IMR-90 (cell line): ENCODE results near the gene ADPGK. TPM values are rescaled to one million over a fixed set of nuclear protein-coding genes. Genes with fewer than 3 reads are reported as not detected.

Source experiments
- ATAC-seq: fragments of 200-7000 bp; cut with Tn5 transposase; 2 replicates; pipeline ENCODE4 v1.9.1; 2020; ENCODE audit warnings: low read depth, mild to moderate bottlenecking, moderate library complexity
- BruUV-seq: library from RNA; stranded (reverse); fragments of 400-500 nt; replicated peaks from 2 replicates; lab custom pipeline; 2021; lab: Mats Ljungman, UMichigan
- CTCF ChIA-PET: fragments of 300-600 bp; formaldehyde crosslinking; extraction: SDS; loops from one replicate; lab custom pipeline; 2021; ENCODE audit warnings: antibody characterized with exemption; lab: Yijun Ruan, JAX
- POLR2A ChIA-PET: fragments of 300-600 bp; sonication (Branson Sonifier 250); formaldehyde crosslinking; loops from one replicate; lab custom pipeline; 2022; ENCODE audit warnings: antibody characterized with exemption; ENCODE audit not compliant: unreplicated experiment; lab: Charles Lee
- DNase-seq: peaks from one replicate; pipeline ENCODE4 v3.0.0; 2013
- H2AFZ ChIP-seq: replicated peaks from 2 replicates; pipeline ENCODE3; 2013; ENCODE audit warnings: low read length, mild to moderate bottlenecking; ENCODE audit not compliant: poor library complexity
- H2AK5ac ChIP-seq: 2 replicates; pipeline ENCODE4 v1.6.1; 2013; ENCODE audit warnings: low read depth, low read length, inconsistent platforms
- H2AK9ac ChIP-seq: replicated peaks from 2 replicates; pipeline ENCODE3; 2013; ENCODE audit warnings: mild to moderate bottlenecking, low read depth, low read length, moderate library complexity; ENCODE audit not compliant: poor library complexity
- H2BK120ac ChIP-seq: 2 replicates; pipeline ENCODE4 v1.6.1; 2013; ENCODE audit warnings: low read depth, low read length, inconsistent platforms
- H2BK15ac ChIP-seq: 3 replicates; pipeline ENCODE4 v1.6.1; 2013; ENCODE audit warnings: low read depth, low read length, inconsistent platforms
- H2BK20ac ChIP-seq: 2 replicates; pipeline ENCODE4 v1.6.1; 2013; ENCODE audit warnings: low read depth, mild to moderate bottlenecking, inconsistent platforms, low read length, moderate library complexity
- H2BK5ac ChIP-seq: 2 replicates; pipeline ENCODE4 v1.6.1; 2013; ENCODE audit warnings: mild to moderate bottlenecking, low read depth, low read length, inconsistent platforms; ENCODE audit not compliant: poor library complexity, severe bottlenecking
- H3K14ac ChIP-seq: replicated peaks from 2 replicates; pipeline ENCODE4 v1.6.1; 2013; ENCODE audit warnings: low read depth, low read length, inconsistent platforms
- H3K18ac ChIP-seq: 2 replicates; pipeline ENCODE4 v1.6.1; 2013; ENCODE audit warnings: low read depth, low read length, control low read depth
- H3K23ac ChIP-seq: 2 replicates; pipeline ENCODE4 v1.6.1; 2013; ENCODE audit warnings: low read depth, low read length, inconsistent platforms
- H3K27ac ChIP-seq: 2 replicates; pipeline ENCODE4 v1.5.1; 2013; ENCODE audit warnings: mild to moderate bottlenecking, control low read depth, low read length; ENCODE audit not compliant: insufficient read depth
- H3K27me3 ChIP-seq: 2 replicates; pipeline ENCODE4 v1.6.1; 2013; ENCODE audit warnings: low read length; ENCODE audit not compliant: control insufficient read depth, insufficient read depth
- H3K36me3 ChIP-seq: 2 replicates; pipeline ENCODE4 v1.6.1; 2013; ENCODE audit warnings: low read length, mixed read lengths; ENCODE audit not compliant: control insufficient read depth, insufficient read depth
- H3K4ac ChIP-seq: 2 replicates; pipeline ENCODE4 v1.6.1; 2013; ENCODE audit warnings: low read depth, low read length, inconsistent platforms
- H3K4me1 ChIP-seq: 2 replicates; pipeline ENCODE4 v1.6.1; 2013; ENCODE audit warnings: low read length, mixed read lengths; ENCODE audit not compliant: control insufficient read depth, insufficient read depth
- H3K4me2 ChIP-seq: 2 replicates; pipeline ENCODE4 v1.6.1; 2013; ENCODE audit warnings: low read depth, mild to moderate bottlenecking, control low read depth, low read length, moderate library complexity
- H3K4me3 ChIP-seq: 2 replicates; pipeline ENCODE4 v1.5.1; 2013; ENCODE audit warnings: low read depth, mild to moderate bottlenecking, control low read depth, low read length, moderate library complexity; ENCODE audit not compliant: insufficient read depth
- H3K56ac ChIP-seq: 2 replicates; pipeline ENCODE4 v1.6.1; 2013; ENCODE audit warnings: low read length, inconsistent platforms; ENCODE audit not compliant: insufficient read depth; ENCODE audit errors: extremely low read depth
- H3K79me1 ChIP-seq, 2 experiments: 2 replicates each; pipeline ENCODE4 v1.6.1; 2013; ENCODE audit warnings: low read length in 2 of 2, inconsistent platforms in 1 of 2, low read depth in 1 of 2
- H3K9ac ChIP-seq: 2 replicates; pipeline ENCODE4 v1.6.1; 2013; ENCODE audit warnings: low read depth, low read length, control low read depth
- H3K9me1 ChIP-seq: 2 replicates; pipeline ENCODE4 v1.6.1; 2013; ENCODE audit warnings: low read length, inconsistent platforms; ENCODE audit not compliant: insufficient read depth
- H3K9me3 ChIP-seq: 2 replicates; pipeline ENCODE4 v1.6.1; 2013; ENCODE audit warnings: low read length; ENCODE audit not compliant: control insufficient read depth, insufficient read depth
- H4K20me1 ChIP-seq: 2 replicates; pipeline ENCODE4 v1.6.1; 2013; ENCODE audit warnings: low read length, inconsistent platforms; ENCODE audit not compliant: insufficient read depth
- H4K5ac ChIP-seq: 2 replicates; pipeline ENCODE4 v1.6.1; 2013; ENCODE audit warnings: mild to moderate bottlenecking, low read depth, low read length, control low read depth
- H4K8ac ChIP-seq, 2 experiments: 2 replicates each; pipeline ENCODE4 v1.6.1; 2013; ENCODE audit warnings: low read depth in 2 of 2, low read length in 2 of 2, control low read depth in 1 of 2, inconsistent platforms in 1 of 2
- H4K91ac ChIP-seq: 2 replicates; pipeline ENCODE4 v1.6.1; 2013; ENCODE audit warnings: low read depth, low read length, inconsistent platforms; ENCODE audit not compliant: insufficient read depth
- BHLHE40 ChIP-seq: fragments of 150-350 bp; IDR thresholded peaks from 2 replicates; pipeline ENCODE4 v1.6.1; 2016; ENCODE audit warnings: mild to moderate bottlenecking, low read depth, low read length
- CEBPB ChIP-seq: IDR thresholded peaks from 2 replicates; pipeline ENCODE4 v1.6.1; 2012; ENCODE audit warnings: low read depth, low read length, improper control_type of control experiment
- ELK1 ChIP-seq: fragments of 150-350 bp; IDR thresholded peaks from 2 replicates; pipeline ENCODE4 v1.6.1; 2016; ENCODE audit warnings: low read depth, mild to moderate bottlenecking, low read length, moderate library complexity, borderline replicate concordance
- FOS ChIP-seq: fragments of 150-350 bp; IDR thresholded peaks from 2 replicates; pipeline ENCODE4 v1.6.1; 2016; ENCODE audit warnings: low read depth, low read length
- NFE2L2 ChIP-seq: fragments of 150-350 bp; IDR thresholded peaks from 2 replicates; pipeline ENCODE4 v1.6.1; 2016; ENCODE audit warnings: low read depth, mild to moderate bottlenecking, low read length
- POLR2A ChIP-seq: IDR thresholded peaks from 2 replicates; pipeline ENCODE4 v1.6.1; 2012; ENCODE audit warnings: mild to moderate bottlenecking, low read depth, low read length
- RAD21 ChIP-seq: IDR thresholded peaks from 2 replicates; pipeline ENCODE4 v1.6.1; 2012; ENCODE audit warnings: low read length, improper control_type of control experiment
- RCOR1 ChIP-seq: IDR thresholded peaks from 2 replicates; pipeline ENCODE4 v1.6.1; 2012; ENCODE audit warnings: mild to moderate bottlenecking, low read length, improper control_type of control experiment; ENCODE audit not compliant: insufficient replicate concordance
- RFX5 ChIP-seq: IDR thresholded peaks from 2 replicates; pipeline ENCODE4 v1.8.0; 2012; ENCODE audit warnings: low read depth, mild to moderate bottlenecking, low read length, moderate library complexity
- SMC3 ChIP-seq: fragments of 150-350 bp; IDR thresholded peaks from 2 replicates; pipeline ENCODE4 v1.6.1; 2016; ENCODE audit warnings: low read depth, mild to moderate bottlenecking, antibody characterized with exemption, low read length, moderate library complexity
- WGBS, 2 experiments: methylation state at CpG; one replicate each; pipeline versions ENCODE4 v1.1.5 to v1.1.7; 2013; ENCODE audit warnings: missing lambda C conversion rate in 2 of 2; ENCODE audit not compliant: insufficient read length in 1 of 2; ENCODE audit errors: extremely low coverage in 2 of 2; 5-methylcytosine and 5-hydroxymethylcytosine counted together
- dilution Hi-C: fragments of 300-500 bp; cut with HindIII; formaldehyde crosslinking; loops from one replicate; pipeline ENCODE4 v1.14.3; 2018; ENCODE audit warnings: low sequenced_read_pairs; ENCODE audit not compliant: unreplicated experiment
- in situ Hi-C: fragments of 300-500 bp; cut with MboI; formaldehyde crosslinking; loops from 3 replicates; pipeline ENCODE4 v1.14.3; 2019; ENCODE audit warnings: low sequenced_read_pairs, inconsistent platforms, mixed read lengths
- intact Hi-C: fragments of 100-400 bp; cut with micrococcal nuclease; formaldehyde crosslinking; loops from 2 replicates; pipeline ENCODE4 v1.10.0; 2022
- polyA plus RNA-seq, 3 experiments: library from polyadenylated mRNA; depleted of rRNA; stranded (reverse); fragments of >200 nt; gene quantifications; 2 replicates each; pipeline ENCODE4 v1.2.3, GENCODE V29; 2012; ENCODE audit warnings: low replicate concordance in 1 of 3
- total RNA-seq: library from RNA; depleted of rRNA; stranded (reverse); fragments of >200 nt; gene quantifications from 2 replicates; pipeline ENCODE4 v1.2.3, GENCODE V29; 2012

ADPGK gene
- total and polyA plus RNA-seq, 2 of the 4 experiments (the other 2 are of a cell fraction), result 53.2 to 62.8 TPM

GRCh38 chr15:72792431-72792830 lies 8.9 kb upstream of the ADPGK start:
- Histone ChIP-seq H4K5ac (no peak overlapping the region), H2BK120ac (no peak overlapping the region), H3K36me3 (no peaks in the 10 kb centered on the region), H3K9ac (no peak overlapping the region), H3K27me3 (no peaks in the 10 kb centered on the region), H3K14ac (no peak overlapping the region), H4K91ac (no peak overlapping the region), H3K4me3 (no peak overlapping the region), H3K4me1 (peaks cover 8% of the 10 kb centered on the region), H3K79me1 (no peaks in the 10 kb centered on the region), H2BK15ac (no peak overlapping the region), H3K23ac (no peak overlapping the region), H3K27ac (no peak overlapping the region), H2AK5ac (no peak overlapping the region), H3K18ac (no peak overlapping the region), H3K56ac (no peak overlapping the region), H3K4ac (no peak overlapping the region), H3K4me2 (no peak overlapping the region), H2AK9ac (no peak overlapping the region), H3K9me3 (no peaks in the 10 kb centered on the region), H2BK20ac (no peak overlapping the region), H4K8ac (no peak overlapping the region), H2AFZ (no peak overlapping the region), H4K20me1 (no peaks in the 10 kb centered on the region), H2BK5ac (no peak overlapping the region), H3K9me1 (peaks cover 5% of the 10 kb centered on the region; the same call in 1 of the 2 replicates)
- ChIA-PET POLR2A (no interaction called here), CTCF (interaction anchor here (0.7 kb wide), 1 partner anchor 476 kb away, joined by 6 read pairs; no protein-coding TSS in a partner anchor)
- WGBS, 2 experiments, result no CpG with 5 or more reads among the region's 2 CpGs
- ATAC-seq, result no peak
- intact Hi-C loops (no loop called here), in situ Hi-C loops (no loop called here), dilution Hi-C loops (no loop called here)
- TF ChIP-seq SMC3, result no peak
- no peak for TF ChIP-seq NFE2L2
- TF ChIP-seq RAD21, result no peak
- TF ChIP-seq FOS, result no peak
- TF ChIP-seq ELK1, result no peak
- no peak for TF ChIP-seq POLR2A
- no peak for TF ChIP-seq CEBPB
- TF ChIP-seq RFX5, result no peak
- TF ChIP-seq BHLHE40, result no peak
- no peak for TF ChIP-seq RCOR1
- no peak for DNase-seq
- BruUV-seq, result no TSS peak
